GM21390 (cell line): Measurements from ENCODE around the gene U2AF1L4.

Experiments used
- ATAC-seq: cut with Tn5 transposase; IDR thresholded peaks from one replicate; pipeline ENCODE4 v1.9.1; 2021; ENCODE audit not compliant: unreplicated experiment

U2AF1L4 gene

GRCh38 chr19:35742121-35742724 is 3.0 kb downstream of the U2AF1L4 start, which contains the start of gene IGFLR1:
IGFLR1 (minus strand) TSS chr19:35742452; CDS start chr19:35741180, 1,272 bp downstream.
- ATAC-seq = no peak

GRCh38 chr19:35741203-35741515 is 4.1 kb downstream of the U2AF1L4 start:
- ATAC-seq = no peak

GRCh38 chr19:35740423-35741202 is 4.6 kb downstream of the U2AF1L4 start:
- ATAC-seq = peak; percentile 47

- peak; percentile 18 for ATAC-seq
These were observed 5.2 kb downstream of the U2AF1L4 start for GRCh38 chr19:35740108-35740422.

GRCh38 chr19:35739275-35740107 is 5.7 kb downstream of the U2AF1L4 start:
- no peak for ATAC-seq

- no peak for ATAC-seq
These were observed 6.4 kb downstream of the U2AF1L4 start for GRCh38 chr19:35738887-35739229.

- no peak for ATAC-seq
These were observed 7.0 kb downstream of the U2AF1L4 start for GRCh38 chr19:35738021-35738886.

- ATAC-seq = no peak
These were observed 8.0 kb downstream of the U2AF1L4 start for GRCh38 chr19:35736913-35737886.

- no peak for ATAC-seq
These were observed 10.3 kb downstream of the U2AF1L4 start for GRCh38 chr19:35734889-35735288.

- ATAC-seq = no peak
These were observed 10.9 kb downstream of the U2AF1L4 start for GRCh38 chr19:35734273-35734672.

GRCh38 chr19:35733180-35734125 is 11.8 kb downstream of the U2AF1L4 start:
- ATAC-seq = no peak

GRCh38 chr19:35732540-35733179 is 12.6 kb downstream of the U2AF1L4 start:
- ATAC-seq = no peak

- no peak for ATAC-seq
These were observed 13.3 kb downstream of the U2AF1L4 start for GRCh38 chr19:35731779-35732405.

- ATAC-seq = no peak
These were observed 13.9 kb downstream of the U2AF1L4 start for GRCh38 chr19:35731353-35731752.

GRCh38 chr19:35730326-35730725 is 14.9 kb downstream of the U2AF1L4 start:
- ATAC-seq = no peak

GRCh38 chr19:35729763-35730162 is 15.5 kb downstream of the U2AF1L4 start:
- no peak for ATAC-seq

GRCh38 chr19:35729021-35729420 is 16.2 kb downstream of the U2AF1L4 start:
- ATAC-seq = no peak
